ENCODE results near the gene PSIP1.

DNA sequence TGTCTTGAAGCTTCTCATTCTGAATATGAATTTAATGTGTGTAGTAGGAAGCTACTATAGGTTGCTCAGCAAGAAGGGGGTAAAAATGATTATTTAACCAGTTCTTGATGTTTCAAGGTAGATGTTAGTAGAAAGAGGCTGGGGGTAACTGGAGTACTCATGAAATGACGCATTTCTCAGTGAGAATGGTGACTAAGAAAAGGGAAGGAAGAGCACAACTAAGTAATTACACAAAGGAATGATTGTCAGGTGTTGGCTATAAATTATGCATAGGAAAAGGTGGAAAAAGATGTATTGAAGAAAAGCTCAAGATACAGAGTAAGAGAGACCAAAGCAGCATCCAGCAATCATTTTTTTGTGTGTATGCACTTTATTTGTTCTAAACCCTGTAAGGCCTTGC, 1.4 kb upstream of the PSIP1 start:
- TF ChIP-seq, protein P1, sequence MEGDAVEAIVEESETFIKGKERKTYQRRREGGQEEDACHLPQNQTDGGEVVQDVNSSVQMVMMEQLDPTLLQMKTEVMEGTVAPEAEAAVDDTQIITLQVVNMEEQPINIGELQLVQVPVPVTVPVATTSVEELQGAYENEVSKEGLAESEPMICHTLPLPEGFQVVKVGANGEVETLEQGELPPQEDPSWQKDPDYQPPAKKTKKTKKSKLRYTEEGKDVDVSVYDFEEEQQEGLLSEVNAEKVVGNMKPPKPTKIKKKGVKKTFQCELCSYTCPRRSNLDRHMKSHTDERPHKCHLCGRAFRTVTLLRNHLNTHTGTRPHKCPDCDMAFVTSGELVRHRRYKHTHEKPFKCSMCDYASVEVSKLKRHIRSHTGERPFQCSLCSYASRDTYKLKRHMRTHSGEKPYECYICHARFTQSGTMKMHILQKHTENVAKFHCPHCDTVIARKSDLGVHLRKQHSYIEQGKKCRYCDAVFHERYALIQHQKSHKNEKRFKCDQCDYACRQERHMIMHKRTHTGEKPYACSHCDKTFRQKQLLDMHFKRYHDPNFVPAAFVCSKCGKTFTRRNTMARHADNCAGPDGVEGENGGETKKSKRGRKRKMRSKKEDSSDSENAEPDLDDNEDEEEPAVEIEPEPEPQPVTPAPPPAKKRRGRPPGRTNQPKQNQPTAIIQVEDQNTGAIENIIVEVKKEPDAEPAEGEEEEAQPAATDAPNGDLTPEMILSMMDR (IDR thresholded peaks at IDR 0.05): no peak
- TF ChIP-seq POLR2A (IDR thresholded peaks at IDR 0.05): no peak
